Ammon's horn (tissue), 1 donor: Measurements from ENCODE around the gene IQSEC3.
"Not testable (repeated sequence)": the region's sequence is repeated elsewhere in the genome, so short reads cannot be mapped to it uniquely, and the experiment has no call there.

Source experiments
- DNase-seq: peaks from one replicate; pipeline ENCODE4 v3.0.0-alpha.2; 2016; ENCODE audit warnings: low spot score

The IQSEC3 gene

DNA sequence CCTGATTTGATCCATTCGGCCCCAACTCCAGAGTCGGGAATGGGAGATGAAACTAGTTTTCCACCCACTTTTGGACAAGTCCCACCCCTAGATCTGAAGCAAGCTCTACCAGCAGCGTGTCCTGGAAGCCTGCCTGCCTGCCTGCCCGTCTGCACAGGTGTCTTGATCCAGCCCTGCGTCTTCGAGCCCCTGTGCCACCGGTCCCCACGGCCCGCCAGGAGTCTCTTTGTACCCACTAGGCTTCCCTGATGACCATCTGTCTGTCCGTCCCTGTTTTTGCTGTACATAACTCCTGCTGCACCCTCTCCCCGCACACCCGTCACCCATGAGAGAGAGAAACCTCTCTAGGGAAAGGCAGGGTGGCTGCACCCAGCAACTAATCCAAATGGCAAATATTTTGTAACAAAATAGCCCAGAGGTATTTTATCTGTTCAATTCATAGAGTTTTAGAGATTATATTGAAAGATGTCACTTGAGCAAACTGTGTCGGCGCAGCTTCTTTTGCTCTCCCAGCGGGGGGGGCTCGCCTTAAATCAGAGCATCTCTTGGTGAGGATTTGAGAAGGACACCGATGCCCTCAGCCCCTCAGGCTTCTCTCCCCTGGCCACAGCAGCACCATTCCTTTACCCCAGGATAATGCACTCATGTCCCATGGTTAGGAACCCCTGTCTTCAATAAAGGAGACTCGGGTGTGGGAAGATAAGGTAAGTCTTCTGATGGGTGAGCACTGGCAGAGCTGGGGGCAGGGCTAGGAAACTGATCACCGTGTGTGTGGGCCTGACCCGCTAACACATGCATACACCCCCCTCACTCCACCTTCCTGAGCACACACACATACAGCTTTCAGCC lies 111.6 kb downstream of the IQSEC3 start:
- DNase-seq = no peak

DNA sequence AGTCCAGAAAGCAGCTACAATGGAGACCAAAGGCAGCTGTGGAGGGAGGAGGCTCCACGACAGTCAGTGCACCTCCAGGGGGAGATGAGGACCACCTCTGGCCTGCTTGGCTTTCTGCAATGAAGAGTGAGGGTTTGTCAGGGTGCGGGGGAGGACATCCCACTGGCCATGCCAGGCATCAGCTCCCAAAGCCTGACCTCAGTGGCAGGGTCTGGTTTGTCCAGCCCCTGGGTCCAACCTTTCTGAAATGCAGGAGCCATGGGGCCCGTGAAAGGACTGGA lies 112.2 kb downstream of the IQSEC3 start:
- no peak for DNase-seq

DNA sequence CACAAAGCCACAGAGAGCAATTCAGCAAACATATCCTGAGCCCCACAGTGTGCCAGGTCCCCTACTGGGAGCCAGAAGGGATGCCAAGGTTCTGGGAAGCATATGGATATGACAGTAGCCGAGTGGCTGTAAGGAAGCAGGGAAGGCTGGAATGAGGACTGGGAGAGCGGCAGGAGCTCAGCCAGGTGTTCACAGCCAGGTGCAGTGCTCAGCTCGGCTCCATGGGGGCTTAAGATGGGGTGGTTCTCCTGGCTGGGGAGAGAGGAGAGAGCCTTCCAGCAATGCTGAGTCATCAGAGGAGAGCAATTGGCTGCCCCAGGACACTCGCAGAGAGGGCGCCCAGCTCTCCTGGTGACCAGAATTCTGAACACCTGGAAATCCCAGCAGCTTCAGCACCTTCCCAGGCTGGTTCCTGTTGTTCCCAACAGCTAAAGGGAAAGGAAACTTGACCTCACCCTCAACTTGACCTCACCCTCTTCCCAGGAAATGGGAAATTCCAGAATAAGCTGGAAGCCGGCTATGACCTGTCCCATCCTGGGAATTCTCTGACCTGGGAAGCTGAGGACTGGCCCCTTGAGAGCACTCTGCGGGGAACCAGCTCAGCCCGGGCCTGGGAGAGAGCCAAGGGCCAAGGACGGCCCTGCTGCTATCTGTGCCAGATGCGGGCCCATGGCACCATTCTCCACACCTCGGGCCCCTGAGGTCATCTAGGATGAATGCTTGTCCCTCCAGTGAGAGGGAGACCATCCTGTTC lies 112.7 kb downstream of the IQSEC3 start:
- DNase-seq = no peak

DNA sequence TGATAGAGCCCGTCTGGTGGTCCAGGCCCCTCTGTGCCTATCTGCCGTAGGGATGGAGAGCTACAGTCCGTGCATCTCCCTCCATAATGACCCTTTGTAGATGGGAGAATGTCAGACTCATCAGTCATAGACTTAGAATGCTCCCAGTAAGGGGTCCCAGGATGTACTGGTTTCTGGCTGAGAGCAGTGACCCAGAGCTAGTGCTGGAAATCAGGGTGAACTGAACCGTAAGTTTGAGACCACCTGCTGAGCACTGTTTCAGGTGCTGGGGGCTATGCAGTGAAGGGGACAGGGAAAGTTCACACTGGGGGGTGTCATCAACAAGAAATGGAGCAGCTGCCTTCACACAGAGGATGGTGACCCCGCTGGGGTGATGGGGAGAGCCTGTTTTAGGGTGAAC lies 113.3 kb downstream of the IQSEC3 start:
- no peak for DNase-seq

DNA sequence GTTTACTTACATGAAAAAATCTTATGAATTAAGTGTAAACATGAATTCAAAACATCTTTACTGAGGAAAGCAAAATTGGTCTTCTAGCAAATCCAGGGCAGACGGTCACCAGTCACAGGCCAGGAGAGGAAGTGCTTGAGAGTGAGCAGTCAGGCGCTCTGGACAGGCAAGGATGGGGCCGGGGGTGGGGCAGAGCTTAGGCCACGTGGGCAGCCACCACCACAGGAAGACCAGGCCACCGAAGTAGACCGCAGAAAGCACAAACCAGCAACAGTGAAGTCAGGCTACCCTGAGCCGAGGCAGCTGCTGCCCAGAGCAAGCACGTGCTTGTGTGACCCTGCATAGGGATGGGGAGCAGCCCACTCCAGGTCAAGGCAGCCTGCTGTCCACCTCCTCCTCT lies 113.9 kb downstream of the IQSEC3 start:
- DNase-seq = peak; percentile 81

DNA sequence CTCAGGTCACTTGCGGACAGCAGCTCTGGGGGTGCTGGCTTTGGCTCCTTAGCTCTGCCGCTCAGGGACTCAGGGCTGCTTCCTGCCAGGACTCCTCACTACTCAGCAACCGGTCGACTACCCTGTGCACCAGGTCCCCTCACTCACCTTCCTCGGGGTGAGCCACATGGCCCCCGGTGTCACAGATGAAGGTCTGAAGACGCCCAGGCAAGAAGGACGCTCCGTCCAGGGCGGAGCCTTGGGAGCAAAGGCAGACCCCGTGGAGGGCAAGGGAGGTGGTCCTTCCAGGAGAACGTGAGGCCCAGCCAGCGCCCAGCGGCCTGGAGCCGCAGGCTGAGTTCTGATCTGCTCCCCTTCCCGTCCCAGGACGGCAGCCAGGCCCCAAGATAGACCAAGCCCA lies 115.4 kb downstream of the IQSEC3 start:
- DNase-seq = no peak

DNA sequence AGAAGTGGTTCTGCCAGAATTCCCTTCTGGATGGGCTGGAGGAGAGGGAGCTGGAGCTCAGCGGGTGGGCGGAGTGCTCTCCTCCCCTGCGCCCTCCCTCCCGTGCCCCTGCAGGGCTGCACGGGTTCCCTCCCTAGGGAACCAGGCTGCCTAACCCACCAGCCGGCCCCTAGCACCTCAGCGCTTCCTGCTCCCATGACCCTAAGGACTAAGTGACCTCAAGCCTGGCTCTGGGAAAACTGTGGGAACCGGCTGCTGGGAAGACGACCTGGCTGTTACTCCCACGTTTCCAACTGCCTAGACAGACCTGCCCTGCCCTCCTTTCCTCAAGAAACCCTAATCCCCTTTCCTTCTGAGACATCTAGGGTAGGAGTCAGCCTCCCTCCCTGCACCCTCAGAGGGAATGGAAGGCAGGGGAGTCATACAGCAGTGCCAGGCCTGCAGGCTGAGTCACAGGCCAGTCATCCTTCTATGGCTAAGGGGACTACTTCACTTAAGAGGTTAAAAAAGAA lies 115.9 kb downstream of the IQSEC3 start:
- no peak for DNase-seq

DNA sequence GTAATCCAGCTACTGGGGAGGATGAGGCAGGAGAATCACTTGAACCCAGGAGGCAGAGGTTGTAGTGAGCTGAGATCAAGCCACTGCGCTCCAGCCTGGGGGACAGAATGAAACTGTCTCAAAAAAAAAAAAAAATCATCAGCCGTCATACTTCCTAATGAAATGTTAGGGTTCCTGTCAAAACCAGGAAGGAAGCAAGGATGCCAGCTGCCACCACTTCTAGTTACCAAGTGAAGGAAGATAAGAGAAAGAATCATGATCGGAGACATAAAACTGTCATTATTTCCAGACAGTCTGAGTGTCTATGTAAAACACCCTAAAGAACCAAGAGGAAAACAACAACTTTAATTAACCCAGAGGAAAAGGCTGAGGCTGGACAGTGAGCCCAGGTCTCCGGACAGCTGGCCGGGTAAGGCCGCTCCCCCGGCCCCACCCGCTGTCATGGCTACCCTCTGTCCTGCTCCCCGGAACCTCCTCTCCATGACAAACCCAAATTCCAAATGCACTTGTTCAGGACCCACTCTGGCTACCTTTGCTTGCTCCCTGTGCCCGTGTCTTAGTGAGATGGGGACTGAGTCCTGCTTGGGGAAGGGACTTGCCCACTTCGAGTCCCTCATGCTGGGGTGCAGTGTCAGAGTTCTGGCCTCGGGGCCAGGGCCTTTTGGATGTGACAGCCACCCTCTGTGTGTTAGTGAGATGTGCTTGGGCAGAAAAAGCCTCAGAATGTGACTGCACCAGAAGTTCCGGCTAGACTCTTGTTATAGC lies 118.4 kb downstream of the IQSEC3 start:
- DNase-seq = no peak

DNA sequence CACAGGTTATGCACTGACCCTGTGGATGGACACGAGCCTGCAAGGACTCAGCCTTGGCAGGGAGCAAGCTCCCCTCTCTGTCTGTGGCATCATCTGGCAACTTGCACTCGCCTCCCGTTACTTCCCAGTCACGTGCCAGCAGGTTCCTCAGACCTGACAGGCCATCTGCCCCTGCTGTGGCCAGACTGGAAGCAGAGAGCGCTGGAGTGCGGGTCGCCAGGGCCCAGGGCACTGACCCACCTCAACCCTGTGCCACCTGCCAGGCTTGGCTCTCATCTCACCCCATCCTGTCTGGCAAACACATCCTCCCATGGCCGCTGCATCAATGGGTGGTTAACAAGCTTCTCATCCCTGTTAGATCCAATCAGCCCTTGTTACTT lies 119.0 kb downstream of the IQSEC3 start:
- DNase-seq = no peak

DNA sequence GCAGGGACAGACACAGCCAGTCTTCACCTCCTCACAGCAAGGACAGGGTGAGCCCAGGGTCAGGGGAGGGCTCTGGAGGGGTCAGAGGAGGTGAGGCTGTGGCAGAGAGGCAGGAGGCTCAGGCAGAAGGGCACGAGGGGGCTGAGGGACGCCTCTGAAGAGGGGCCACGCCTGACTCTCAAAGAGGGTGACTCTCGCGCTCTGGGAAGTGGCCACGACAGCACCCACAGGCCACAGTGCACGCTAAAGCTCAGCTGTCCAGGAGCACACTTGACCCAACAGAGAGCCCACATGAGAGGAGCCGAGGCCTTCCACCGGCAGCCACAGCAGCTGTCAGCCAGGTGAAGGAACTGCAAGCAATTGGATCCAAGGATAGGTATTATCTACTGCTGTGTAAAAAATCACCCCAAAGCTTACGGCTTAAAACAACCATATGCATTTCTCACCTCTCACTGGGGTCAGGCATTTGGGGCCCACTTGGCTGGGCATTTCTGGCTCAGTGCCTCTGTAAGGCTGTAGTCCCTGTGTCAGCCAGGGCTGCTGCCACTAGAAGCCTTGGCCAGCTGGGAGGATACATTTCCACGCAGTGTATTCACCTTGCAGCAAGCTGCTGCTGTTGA lies 119.5 kb downstream of the IQSEC3 start:
- no peak for DNase-seq

DNA sequence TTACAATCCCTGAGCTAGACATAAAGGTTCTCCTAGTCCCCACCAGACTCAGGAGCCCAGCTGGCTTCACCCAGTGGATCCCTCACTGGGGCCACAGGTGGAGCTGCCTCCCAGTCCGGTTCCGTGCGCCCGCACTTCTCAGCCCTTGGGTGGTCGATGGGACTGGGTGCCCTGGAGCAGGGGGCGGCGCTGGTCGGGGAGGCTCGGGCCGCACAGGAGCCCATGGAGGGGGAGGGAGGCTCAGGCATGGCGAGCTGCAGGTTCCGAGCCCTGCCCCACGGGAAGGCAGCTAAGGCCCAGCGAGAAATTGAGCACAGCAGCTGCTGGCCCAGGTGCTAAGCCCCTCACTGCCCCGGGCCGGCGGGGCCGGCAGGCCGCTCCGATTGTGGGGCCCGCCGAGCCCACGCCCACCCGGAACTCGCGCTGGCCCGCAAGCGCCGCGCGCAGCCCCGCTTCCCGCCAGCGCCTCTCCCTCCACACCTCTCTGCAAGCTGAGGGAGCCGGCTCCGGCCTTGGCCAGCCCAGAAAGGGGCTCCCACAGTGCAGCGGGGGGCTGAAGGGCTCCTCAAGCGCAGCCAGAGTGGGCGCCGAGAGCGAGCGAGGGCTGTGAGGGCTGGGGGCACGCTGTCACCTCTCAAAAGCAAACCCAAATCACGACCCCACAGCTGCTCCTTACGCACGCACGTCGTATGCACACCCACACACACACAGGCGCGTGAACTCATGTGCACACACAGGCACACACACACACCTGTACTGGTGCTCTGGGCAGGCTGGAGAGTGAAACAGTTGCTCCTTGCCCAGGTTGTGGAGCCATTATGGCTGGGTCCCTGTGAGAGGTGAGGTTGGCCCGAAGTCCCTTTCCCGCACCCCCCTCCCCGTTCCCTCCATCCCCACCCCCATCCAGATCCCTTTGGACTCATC lies 121.7 kb downstream of the IQSEC3 start:
- DNase-seq = not testable (repeated sequence)

DNA sequence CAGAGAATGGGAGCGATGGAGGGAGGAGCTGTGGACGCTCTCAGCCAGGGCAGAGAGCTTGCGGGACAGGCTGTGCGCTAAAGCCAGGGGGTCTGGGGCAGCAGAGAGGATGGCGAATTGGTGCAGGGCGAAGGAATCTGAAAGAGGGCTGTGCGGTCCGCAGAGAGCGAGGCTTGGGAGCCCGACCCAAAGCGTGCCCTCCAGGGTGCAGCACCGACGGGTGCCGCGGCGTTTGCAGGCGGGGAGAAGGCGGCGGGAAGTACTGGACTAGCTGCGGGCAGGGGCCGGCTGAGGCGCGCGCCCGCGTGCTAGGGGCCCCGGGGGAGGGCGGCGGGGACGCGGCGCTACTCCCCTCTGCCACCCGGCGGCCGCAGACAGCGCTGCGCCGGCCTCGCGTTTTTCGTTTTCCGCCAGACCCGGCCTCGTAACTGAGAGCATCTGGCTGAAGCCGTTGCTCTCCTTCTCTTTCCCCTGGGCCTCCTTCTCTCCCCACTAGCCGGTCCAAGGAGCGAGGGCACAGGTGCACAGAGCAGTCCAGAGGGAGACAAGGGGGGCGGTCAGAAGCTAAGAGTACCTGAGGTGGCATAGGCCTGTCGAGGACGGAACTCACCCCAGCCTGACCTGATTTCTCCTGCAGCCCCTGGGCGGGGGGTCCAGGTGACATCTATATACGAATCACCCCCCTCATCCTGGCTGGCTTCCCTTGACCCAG lies 122.5 kb downstream of the IQSEC3 start:
- peak; percentile 73 for DNase-seq

DNA sequence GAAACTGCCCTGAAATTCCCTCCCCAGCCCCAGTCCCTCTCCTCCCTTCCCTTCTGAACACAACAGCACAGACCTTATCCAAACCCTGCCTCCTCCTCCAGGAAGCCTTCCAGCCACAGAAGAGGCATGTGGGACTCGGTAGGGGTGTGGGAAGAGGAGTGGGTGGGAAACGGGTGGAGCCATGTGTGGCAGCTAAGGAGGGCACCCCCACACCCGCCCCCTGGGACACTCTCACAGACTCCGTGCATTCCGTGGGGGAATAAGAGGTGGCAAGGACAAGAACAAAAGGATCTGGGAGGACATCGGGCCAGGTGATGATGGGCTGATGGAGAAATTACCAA lies 123.0 kb downstream of the IQSEC3 start:
- DNase-seq = no peak

DNA sequence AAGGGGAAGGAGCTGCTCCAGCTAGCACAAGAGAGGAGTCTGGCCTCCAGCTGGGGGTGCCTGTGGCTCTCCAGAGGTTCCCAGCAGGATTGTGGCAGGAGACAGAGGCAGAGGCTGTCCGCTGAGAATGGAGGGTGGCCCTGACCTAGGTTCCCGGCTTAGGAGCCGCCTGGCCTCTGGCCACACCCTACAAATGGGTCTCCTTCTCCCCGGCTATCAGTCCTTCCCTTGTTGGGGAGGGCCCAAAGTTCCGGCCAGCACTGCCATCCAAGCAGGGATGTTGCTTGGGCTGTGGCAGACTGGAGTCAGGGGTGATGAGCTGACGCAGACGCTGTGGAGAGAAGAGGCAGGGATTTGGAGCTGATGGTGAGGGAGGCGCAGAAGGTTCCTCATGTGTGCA lies 124.3 kb downstream of the IQSEC3 start:
- DNase-seq = no peak

DNA sequence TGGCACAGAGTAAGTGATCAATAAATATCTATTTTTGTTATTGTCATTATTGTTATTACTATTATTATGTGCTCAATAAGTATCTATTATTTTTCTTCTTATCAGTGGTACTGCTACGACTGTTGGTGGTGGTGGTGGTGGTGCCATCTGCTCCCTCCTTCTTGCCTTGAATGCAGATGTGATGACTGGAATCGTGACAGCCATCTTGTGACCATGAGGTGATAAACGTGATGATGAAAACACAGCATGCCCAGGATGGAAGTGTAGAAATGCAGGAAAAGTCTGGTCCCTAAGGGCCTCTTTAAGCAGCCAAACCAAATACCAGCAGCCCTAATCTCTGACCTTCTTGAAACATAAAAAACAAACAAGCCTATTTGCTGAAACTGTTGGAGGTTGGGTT lies 125.0 kb downstream of the IQSEC3 start:
- DNase-seq = no peak

DNA sequence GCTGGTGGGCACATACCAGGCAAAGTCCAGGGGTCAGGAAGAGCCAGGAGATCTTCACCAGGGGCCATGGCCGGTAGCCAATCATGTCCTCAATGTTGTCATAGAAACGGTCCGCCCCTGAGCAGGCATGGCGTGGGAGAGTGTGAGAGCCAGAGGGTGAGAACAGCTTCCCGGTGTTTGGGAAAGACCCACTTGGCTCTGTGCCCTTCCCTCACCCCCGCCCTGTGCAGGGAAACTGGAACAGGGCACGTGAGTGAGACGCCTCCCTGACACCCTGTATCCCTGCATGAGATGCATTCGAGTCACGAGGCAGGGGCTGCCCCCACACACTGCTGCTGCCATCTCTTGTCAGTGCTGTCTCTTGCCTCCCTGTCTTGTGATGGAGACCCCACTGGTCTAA lies 126.7 kb downstream of the IQSEC3 start:
- DNase-seq = peak; percentile 46

DNA sequence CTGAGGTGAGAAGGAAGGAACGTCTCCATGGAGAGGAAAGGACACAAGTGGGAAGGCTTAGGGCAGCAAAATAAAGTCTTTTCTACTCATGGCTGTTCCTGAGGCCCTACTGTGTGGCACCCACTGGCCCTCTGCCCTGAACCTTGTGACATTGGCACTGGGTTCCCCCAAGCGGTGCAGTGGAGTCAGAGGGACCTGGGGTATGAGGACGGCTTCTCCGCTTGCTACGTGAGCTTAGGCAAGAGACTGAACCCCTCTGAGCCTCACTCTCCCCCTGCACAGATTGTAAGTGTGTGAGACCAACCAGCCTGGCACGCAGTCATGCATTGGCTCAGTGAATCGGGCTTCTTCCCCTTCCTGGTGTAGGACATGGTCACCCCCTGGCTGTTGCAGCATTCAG lies 127.7 kb downstream of the IQSEC3 start:
- no peak for DNase-seq

DNA sequence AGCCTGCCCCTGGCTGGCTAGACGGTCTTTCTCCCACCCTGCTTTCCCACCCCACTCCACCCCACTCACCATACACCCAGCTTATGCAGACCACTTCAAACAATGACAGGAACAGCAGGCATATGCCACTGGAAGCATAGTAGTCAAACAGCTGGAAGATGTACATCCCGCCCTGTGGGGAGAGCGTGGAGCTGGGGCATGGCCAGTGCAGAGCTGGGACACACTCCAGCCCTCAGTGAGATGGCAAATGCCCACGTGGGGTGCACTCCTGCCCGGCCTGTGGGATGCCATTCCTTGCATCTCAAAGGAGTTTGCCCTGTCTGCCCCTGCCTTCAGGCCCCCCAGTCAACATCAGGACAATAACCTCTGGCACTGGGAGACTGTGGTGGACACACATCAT lies 128.6 kb downstream of the IQSEC3 start:
- DNase-seq = no peak

DNA sequence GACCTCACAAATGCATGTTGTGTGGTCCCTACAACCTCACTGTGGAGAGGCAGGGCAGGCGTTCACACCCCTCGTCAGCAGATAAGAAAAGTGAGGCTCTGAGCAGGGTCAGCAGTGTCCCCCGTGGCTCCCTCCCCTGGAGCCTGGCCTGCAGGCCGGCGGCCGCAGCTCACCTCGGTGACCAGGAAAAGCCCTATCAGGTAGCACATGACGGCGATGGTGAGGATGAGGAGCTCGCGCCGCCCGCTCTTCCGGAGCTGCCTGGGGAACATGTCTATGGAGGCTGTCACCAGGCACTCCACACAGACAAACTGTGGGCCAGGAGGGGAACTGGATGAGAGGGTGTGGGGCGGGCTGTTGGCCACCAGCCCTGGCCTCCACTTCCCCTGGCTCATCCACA lies 129.4 kb downstream of the IQSEC3 start:
- no peak for DNase-seq

DNA sequence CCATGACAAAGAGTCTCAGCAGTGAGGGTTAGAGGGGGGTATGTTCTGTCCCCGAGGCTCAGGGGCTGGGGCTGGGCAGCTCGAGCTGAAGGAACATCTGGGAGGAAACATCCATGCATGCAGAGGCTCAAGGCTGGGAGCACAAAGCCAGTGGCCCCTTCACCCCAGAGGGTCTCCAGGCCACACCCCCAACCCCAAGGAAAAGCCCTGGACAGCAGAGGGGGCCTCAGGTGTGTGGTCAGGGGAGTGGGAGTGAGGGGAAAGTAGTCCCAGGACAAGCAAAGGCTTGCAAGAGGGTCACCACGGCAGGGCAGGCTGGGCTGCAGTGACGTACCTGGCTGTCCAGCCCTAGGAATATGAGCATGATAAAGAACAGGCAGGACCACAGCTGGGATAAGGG lies 129.9 kb downstream of the IQSEC3 start:
- no peak for DNase-seq

DNA sequence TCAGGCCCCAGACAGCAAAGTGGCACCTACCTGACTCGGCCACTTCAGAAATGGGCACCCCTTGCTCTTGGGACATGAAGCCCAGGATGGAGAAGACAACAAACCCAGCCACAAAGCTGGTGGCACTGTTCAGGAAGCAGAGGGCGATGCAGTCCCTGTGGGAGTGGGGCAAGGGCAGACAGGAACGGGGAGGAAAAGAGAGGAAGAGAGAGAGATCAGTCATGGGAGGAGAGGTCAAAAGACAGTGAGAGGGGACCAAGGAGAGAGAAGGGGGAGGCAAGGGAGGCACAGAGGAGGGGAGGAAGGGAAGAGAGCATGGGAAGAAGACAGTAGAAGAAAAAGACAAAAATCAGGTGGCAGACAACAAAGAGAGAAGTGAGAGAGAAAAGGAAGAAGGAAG lies 130.8 kb downstream of the IQSEC3 start:
- no peak for DNase-seq
